Measurements from ENCODE around the gene EFR3B. TPM values are rescaled to one million over a fixed set of nuclear protein-coding genes. Genes with fewer than 3 reads are reported as not detected.

The EFR3B gene
- total RNA-seq, 1 donor from 2014 or later, result 14.7 TPM

GRCh38 chr2:25197336-25198208 lies 155.7 kb downstream of the EFR3B start:
- DNase-seq (ENCODE audit: low read depth) (peak; percentile 47), FAIRE-seq (no peak)
- Histone ChIP-seq H2AFZ (ENCODE audit: low read depth, low read length) (peak overlapping the region; percentile 61), H3K9me3 (ENCODE audit: insufficient read depth, low read depth, low read length) (no peaks in the 10 kb centered on the region), H3K9ac (ENCODE audit: low read length) (no peak overlapping the region), H3K4me2 (ENCODE audit: low read length) (peak overlapping the region; percentile 38), H3K79me2 (ENCODE audit: insufficient read depth, low read length) (no peaks in the 10 kb centered on the region), H4K20me1 (ENCODE audit: insufficient read depth, low read length) (no peaks in the 10 kb centered on the region), H3K4me1 (ENCODE audit: insufficient read depth, low read length) (no peaks in the 10 kb centered on the region), H3K27me3 (ENCODE audit: insufficient read depth, low read length) (no peaks in the 10 kb centered on the region), H3K36me3 (ENCODE audit: insufficient read depth, low read length) (no peaks in the 10 kb centered on the region), H3K27ac (ENCODE audit: low read depth, low read length) (no peak overlapping the region), H3K4me3 (ENCODE audit: insufficient read depth, low read depth, low read length) (no peak overlapping the region)
- Mint-ChIP-seq H3K4me1 (ENCODE audit: low read depth, unreplicated experiment) (peaks cover 15% of the 10 kb centered on the region), H3K27ac (ENCODE audit: unreplicated experiment) (peak overlapping the region; percentile 88), H3K27me3 (ENCODE audit: low read depth, unreplicated experiment) (peaks cover 2% of the 10 kb centered on the region), H3K9me3 (ENCODE audit: unreplicated experiment) (no peaks in the 10 kb centered on the region), H3K4me3 (ENCODE audit: unreplicated experiment) (peak overlapping the region; percentile 37), H3K36me3 (ENCODE audit: low read depth, unreplicated experiment) (no peaks in the 10 kb centered on the region)
- no peak for TF ChIP-seq EZH2 (IDR thresholded peaks at IDR 0.05; ENCODE audit: insufficient read depth, low read length)
- no peak for TF ChIP-seq CTCF (IDR thresholded peaks at IDR 0.05; ENCODE audit: insufficient read depth, low read depth, low read length)

GRCh38 chr2:25198209-25198525 lies 156.3 kb downstream of the EFR3B start:
- peak overlapping the region; percentile 38 for H3K4me2 ChIP-seq (ENCODE audit: low read length)
- H3K4me1 Mint-ChIP-seq (ENCODE audit: low read depth, unreplicated experiment), result peaks cover 15% of the 10 kb centered on the region
- H2AFZ ChIP-seq (ENCODE audit: low read depth, low read length), result peak overlapping the region; percentile 61

More at GRCh38 chr2:25198209-25198525, 156.3 kb downstream of the EFR3B start:
- Histone ChIP-seq H3K27ac (ENCODE audit: low read depth, low read length) (no peak overlapping the region), H3K36me3 (ENCODE audit: insufficient read depth, low read length) (no peaks in the 10 kb centered on the region), H3K9ac (ENCODE audit: low read length) (no peak overlapping the region), H3K4me3 (ENCODE audit: insufficient read depth, low read depth, low read length) (no peak overlapping the region), H3K9me3 (ENCODE audit: insufficient read depth, low read depth, low read length) (no peaks in the 10 kb centered on the region), H3K79me2 (ENCODE audit: insufficient read depth, low read length) (no peaks in the 10 kb centered on the region), H3K4me1 (ENCODE audit: insufficient read depth, low read length) (no peaks in the 10 kb centered on the region), H4K20me1 (ENCODE audit: insufficient read depth, low read length) (no peaks in the 10 kb centered on the region), H3K27me3 (ENCODE audit: insufficient read depth, low read length) (no peaks in the 10 kb centered on the region)
- Mint-ChIP-seq H3K9me3 (ENCODE audit: unreplicated experiment) (no peaks in the 10 kb centered on the region), H3K27ac (ENCODE audit: unreplicated experiment) (peak overlapping the region; percentile 88), H3K4me3 (ENCODE audit: unreplicated experiment) (no peak overlapping the region), H3K27me3 (ENCODE audit: low read depth, unreplicated experiment) (peaks cover 2% of the 10 kb centered on the region), H3K36me3 (ENCODE audit: low read depth, unreplicated experiment) (no peaks in the 10 kb centered on the region)
- DNase-seq (ENCODE audit: low read depth) (no peak), FAIRE-seq (no peak)
- TF ChIP-seq EZH2 (IDR thresholded peaks at IDR 0.05; ENCODE audit: insufficient read depth, low read length) (no peak), CTCF (IDR thresholded peaks at IDR 0.05; ENCODE audit: insufficient read depth, low read depth, low read length) (no peak)
